ENCODE results near the gene APBA1. TPM values are rescaled to one million over a fixed set of nuclear protein-coding genes. Genes with fewer than 3 reads are reported as not detected.

Gene APBA1
- total RNA-seq, 1 donor from 2014 or later: 4.3 TPM

GRCh38 chr9:69673311-69673640, 1.1 kb upstream of the APBA1 start:
- intact Hi-C loops (cut with DNase I): no loop called here

GRCh38 chr9:69672596-69673310, 582 bp upstream of the APBA1 start:
- intact Hi-C loops (cut with DNase I): no loop called here
- TF ChIP-seq CTCF (IDR thresholded peaks at IDR 0.05): peak; percentile 92

More at GRCh38 chr9:69673311-69673640, 1.1 kb upstream of the APBA1 start:
- Histone ChIP-seq H3K4me3 (peak overlapping the region; percentile 91), H3K36me3 (no peaks in the 10 kb centered on the region), H3K27me3 (ENCODE audit: low read depth) (no peaks in the 10 kb centered on the region), H3K9me3 (no peaks in the 10 kb centered on the region), H3K4me1 (peaks cover 13% of the 10 kb centered on the region), H3K27ac (peak overlapping the region; percentile 80)
- ATAC-seq (no peak), DNase-seq (no peak)
- no peak for TF ChIP-seq CTCF (IDR thresholded peaks at IDR 0.05)

GRCh38 chr9:69671311-69671878, 776 bp downstream of the APBA1 start:
- intact Hi-C loops (cut with DNase I): no loop called here
- DNase-seq (no peak), ATAC-seq (peak in 1 of 2 donors; percentile 48)
- Histone ChIP-seq H3K4me3 (peak overlapping the region; percentile 91), H3K36me3 (no peaks in the 10 kb centered on the region), H3K27me3 (ENCODE audit: low read depth) (no peaks in the 10 kb centered on the region), H3K9me3 (no peaks in the 10 kb centered on the region), H3K4me1 (peaks cover 13% of the 10 kb centered on the region), H3K27ac (peak overlapping the region; percentile 61)
- no peak for TF ChIP-seq CTCF (IDR thresholded peaks at IDR 0.05)

More at GRCh38 chr9:69672596-69673310, 582 bp upstream of the APBA1 start:
- H3K4me1 ChIP-seq: peaks cover 13% of the 10 kb centered on the region
- H3K27me3 ChIP-seq (ENCODE audit: low read depth): no peaks in the 10 kb centered on the region
- ATAC-seq (peak; percentile 90 to 93), DNase-seq (peak; percentile 88)
- peak overlapping the region; percentile 80 for H3K27ac ChIP-seq
- peak overlapping the region; percentile 91 for H3K4me3 ChIP-seq
- no peaks in the 10 kb centered on the region for H3K36me3 ChIP-seq
- no peaks in the 10 kb centered on the region for H3K9me3 ChIP-seq

- Histone ChIP-seq H3K27ac (no peak overlapping the region), H3K4me1 (no peaks in the 10 kb centered on the region), H3K27me3 (ENCODE audit: low read depth) (no peaks in the 10 kb centered on the region), H3K4me3 (no peak overlapping the region), H3K9me3 (no peaks in the 10 kb centered on the region), H3K36me3 (no peaks in the 10 kb centered on the region)
- no peak for TF ChIP-seq CTCF (IDR thresholded peaks at IDR 0.05)
- intact Hi-C loops (cut with DNase I): no loop called here
- DNase-seq (no peak), ATAC-seq (no peak)
Measured at GRCh38 chr9:69667306-69667705, 4.9 kb downstream of the APBA1 start.

- no peaks in the 10 kb centered on the region for H3K4me1 ChIP-seq
- no peak for TF ChIP-seq CTCF (IDR thresholded peaks at IDR 0.05)
Measured at GRCh38 chr9:69660304-69660703, 11.9 kb downstream of the APBA1 start.

More at GRCh38 chr9:69660304-69660703, 11.9 kb downstream of the APBA1 start:
- Histone ChIP-seq H3K9me3 (no peaks in the 10 kb centered on the region), H3K27ac (no peak overlapping the region), H3K27me3 (ENCODE audit: low read depth) (no peaks in the 10 kb centered on the region), H3K4me3 (no peak overlapping the region), H3K36me3 (no peaks in the 10 kb centered on the region)
- intact Hi-C loops (cut with DNase I): no loop called here
- no peak for DNase-seq
- no peak for ATAC-seq
